ENCODE results near the gene KIAA1671. TPM values are rescaled to one million over a fixed set of nuclear protein-coding genes. Genes with fewer than 3 reads are reported as not detected.

Gene KIAA1671
- total RNA-seq, 4 donors from 2014 or later, result 20.9 to 41.8 (median 28.4) TPM

GRCh38 chr22:24926428-24926725 is 26.1 kb upstream of the KIAA1671 start:
- H3K4me3 ChIP-seq, result no peak overlapping the region
- no peak for ATAC-seq
- no peaks in the 10 kb centered on the region for H3K27me3 ChIP-seq
- H3K36me3 ChIP-seq, result peaks cover 0 to 24% of the 10 kb centered on the region in 2 donors
- no peaks in the 10 kb centered on the region for H3K4me1 ChIP-seq
- no peak for TF ChIP-seq EP300 (IDR thresholded peaks at IDR 0.05)
- no peak for TF ChIP-seq POLR2A (IDR thresholded peaks at IDR 0.05)
- TF ChIP-seq, protein P1, sequence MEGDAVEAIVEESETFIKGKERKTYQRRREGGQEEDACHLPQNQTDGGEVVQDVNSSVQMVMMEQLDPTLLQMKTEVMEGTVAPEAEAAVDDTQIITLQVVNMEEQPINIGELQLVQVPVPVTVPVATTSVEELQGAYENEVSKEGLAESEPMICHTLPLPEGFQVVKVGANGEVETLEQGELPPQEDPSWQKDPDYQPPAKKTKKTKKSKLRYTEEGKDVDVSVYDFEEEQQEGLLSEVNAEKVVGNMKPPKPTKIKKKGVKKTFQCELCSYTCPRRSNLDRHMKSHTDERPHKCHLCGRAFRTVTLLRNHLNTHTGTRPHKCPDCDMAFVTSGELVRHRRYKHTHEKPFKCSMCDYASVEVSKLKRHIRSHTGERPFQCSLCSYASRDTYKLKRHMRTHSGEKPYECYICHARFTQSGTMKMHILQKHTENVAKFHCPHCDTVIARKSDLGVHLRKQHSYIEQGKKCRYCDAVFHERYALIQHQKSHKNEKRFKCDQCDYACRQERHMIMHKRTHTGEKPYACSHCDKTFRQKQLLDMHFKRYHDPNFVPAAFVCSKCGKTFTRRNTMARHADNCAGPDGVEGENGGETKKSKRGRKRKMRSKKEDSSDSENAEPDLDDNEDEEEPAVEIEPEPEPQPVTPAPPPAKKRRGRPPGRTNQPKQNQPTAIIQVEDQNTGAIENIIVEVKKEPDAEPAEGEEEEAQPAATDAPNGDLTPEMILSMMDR (IDR thresholded peaks at IDR 0.05), result no peak
- no peak for TF ChIP-seq POLR2AphosphoS5 (IDR thresholded peaks at IDR 0.05)
- H3K27ac ChIP-seq, result no peak overlapping the region
- peaks cover 0 to 14% (median 0%) of the 10 kb centered on the region in 3 donors for H3K9me3 ChIP-seq
- WGBS, 2 donors (ENCODE audit: low coverage in 1 of 2), result 17 to 28% methylated on average over 3 of the region's 3 CpGs

DNA sequence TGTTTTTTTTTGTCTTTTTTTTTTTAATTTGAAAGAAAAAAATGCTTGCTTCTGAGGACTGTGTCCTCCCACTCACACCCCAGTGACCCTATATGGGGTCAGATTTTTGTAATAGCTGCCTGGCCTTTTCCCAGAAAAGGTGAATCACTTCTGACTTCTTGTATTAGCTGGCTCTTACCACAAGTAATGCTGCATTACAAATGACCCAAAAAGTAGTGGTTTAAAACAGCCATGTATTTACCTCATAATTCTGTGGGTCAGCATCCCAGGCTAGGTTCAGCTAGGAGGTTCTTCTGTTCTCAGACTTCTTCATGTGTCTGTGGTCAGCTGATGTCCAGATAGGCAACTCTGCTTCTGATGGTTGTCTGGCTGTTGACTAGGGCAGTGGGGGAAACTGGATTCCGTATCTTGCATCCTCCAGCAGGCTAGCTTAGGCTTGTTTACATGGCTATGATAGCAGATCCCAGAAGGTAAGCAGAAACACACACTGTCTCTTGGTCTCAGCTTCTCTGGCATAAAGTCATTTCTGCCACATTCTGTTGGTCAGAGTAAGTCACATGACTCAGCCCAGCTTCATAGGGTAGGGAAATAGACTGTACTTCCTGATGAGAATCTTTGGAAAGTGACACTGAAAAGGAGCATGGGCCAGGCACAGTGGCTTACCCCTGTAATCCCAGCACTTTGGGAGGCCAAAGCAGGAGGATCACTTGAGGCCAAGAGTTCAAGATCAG is 25.5 kb upstream of the KIAA1671 start:
- Histone ChIP-seq H3K36me3 (peaks cover 0 to 24% of the 10 kb centered on the region in 2 donors), H3K4me3 (no peak overlapping the region), H3K27ac (no peak overlapping the region), H3K27me3 (no peaks in the 10 kb centered on the region), H3K9me3 (peaks cover 0 to 14% (median 0%) of the 10 kb centered on the region in 3 donors), H3K4me1 (no peaks in the 10 kb centered on the region)
- WGBS, 2 donors (ENCODE audit: low coverage in 1 of 2), result 100% methylated on average over 1 of the region's 1 CpG; no CpG with 5 or more reads in 1 of the 2 donors
- TF ChIP-seq, protein P1 (IDR thresholded peaks at IDR 0.05), result no peak
- TF ChIP-seq POLR2A (IDR thresholded peaks at IDR 0.05) (no peak), POLR2AphosphoS5 (IDR thresholded peaks at IDR 0.05) (no peak), EP300 (IDR thresholded peaks at IDR 0.05) (no peak)
- ATAC-seq, result no peak

DNA sequence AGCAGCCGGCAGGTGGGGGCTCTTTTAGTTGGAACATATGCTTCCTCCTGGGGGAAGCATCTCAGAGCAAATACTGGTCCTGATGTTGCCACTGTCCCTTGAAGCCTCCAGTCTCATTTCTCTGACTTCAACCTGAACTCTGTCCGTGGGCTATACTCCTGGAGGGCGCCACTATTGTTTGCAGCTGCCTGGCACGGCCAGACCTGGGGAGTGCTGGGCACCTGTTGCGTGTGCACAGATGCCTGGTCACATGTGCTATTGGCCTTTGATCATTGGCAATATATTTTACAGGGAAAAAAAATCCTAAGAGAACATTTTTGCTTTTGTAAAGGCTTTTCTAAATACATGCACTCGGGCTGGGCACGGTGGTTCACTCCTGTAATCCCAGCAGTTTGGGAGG is 24.2 kb upstream of the KIAA1671 start:
- ATAC-seq, result no peak
- Histone ChIP-seq H3K36me3 (peaks cover 0 to 24% of the 10 kb centered on the region in 2 donors), H3K27ac (no peak overlapping the region), H3K27me3 (no peaks in the 10 kb centered on the region), H3K9me3 (peaks cover 0 to 14% (median 0%) of the 10 kb centered on the region in 3 donors), H3K4me3 (no peak overlapping the region), H3K4me1 (no peaks in the 10 kb centered on the region)
- TF ChIP-seq POLR2AphosphoS5 (IDR thresholded peaks at IDR 0.05) (no peak), EP300 (IDR thresholded peaks at IDR 0.05) (no peak), POLR2A (IDR thresholded peaks at IDR 0.05) (no peak)
- TF ChIP-seq, protein P1 (IDR thresholded peaks at IDR 0.05), result no peak
- WGBS, 2 donors (ENCODE audit: low coverage in 1 of 2), result 77 to 83% methylated on average over 1 to 6 of the region's 7 CpGs

GRCh38 chr22:24930678-24931077 is 21.8 kb upstream of the KIAA1671 start:
- TF ChIP-seq POLR2AphosphoS5 (IDR thresholded peaks at IDR 0.05) (no peak), POLR2A (IDR thresholded peaks at IDR 0.05) (no peak), EP300 (IDR thresholded peaks at IDR 0.05) (no peak)
- TF ChIP-seq, protein P1 (IDR thresholded peaks at IDR 0.05), result no peak
- Histone ChIP-seq H3K27me3 (no peaks in the 10 kb centered on the region), H3K27ac (no peak overlapping the region), H3K9me3 (peaks cover 0 to 14% (median 0%) of the 10 kb centered on the region in 3 donors), H3K4me3 (no peak overlapping the region), H3K36me3 (peaks cover 0 to 5% of the 10 kb centered on the region in 2 donors), H3K4me1 (no peaks in the 10 kb centered on the region)
- no peak for ATAC-seq
- 83% methylated on average over 1 to 3 of the region's 3 CpGs for WGBS, 2 donors (ENCODE audit: low coverage in 1 of 2)

DNA sequence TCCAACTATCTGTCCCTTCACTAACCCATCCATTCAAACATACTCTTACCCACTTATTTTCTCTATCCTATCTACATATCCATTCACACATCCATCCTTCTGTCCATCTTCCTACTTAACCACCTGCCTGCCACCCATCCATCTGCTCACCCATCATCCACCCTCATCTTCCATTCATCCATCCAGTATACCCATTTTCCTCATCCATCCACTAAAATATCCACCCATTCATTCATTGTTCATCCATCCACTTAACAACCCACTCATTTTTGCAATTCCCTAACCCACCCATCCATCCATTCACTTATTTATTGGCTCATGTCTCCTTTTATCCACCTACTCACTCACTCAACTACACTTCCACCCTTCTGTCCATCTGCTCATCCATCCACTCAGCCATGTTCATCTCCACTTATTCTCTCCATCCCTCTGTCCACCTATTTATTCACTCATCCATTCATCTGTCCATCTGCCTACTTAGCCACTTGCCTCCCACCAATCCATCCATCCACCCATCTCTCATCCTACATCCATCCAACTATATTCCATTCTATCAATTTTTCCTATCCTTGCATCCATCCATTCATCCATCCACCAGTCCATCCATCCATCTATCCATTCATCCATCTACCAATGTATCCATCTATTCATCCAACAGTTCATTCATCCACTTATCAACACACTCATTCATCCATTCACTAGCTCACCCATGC is 16.6 kb upstream of the KIAA1671 start:
- H3K36me3 ChIP-seq, result no peaks in the 10 kb centered on the region
- TF ChIP-seq, protein P1 (IDR thresholded peaks at IDR 0.05), result no peak
- TF ChIP-seq POLR2A (IDR thresholded peaks at IDR 0.05) (no peak), EP300 (IDR thresholded peaks at IDR 0.05) (no peak), POLR2AphosphoS5 (IDR thresholded peaks at IDR 0.05) (no peak)

More for the DNA sequence above, 16.6 kb upstream of the KIAA1671 start:
- H3K4me1 ChIP-seq, result no peaks in the 10 kb centered on the region
- H3K4me3 ChIP-seq, result no peak overlapping the region
- no peaks in the 10 kb centered on the region for H3K9me3 ChIP-seq
- no peaks in the 10 kb centered on the region for H3K27me3 ChIP-seq
- no peak for ATAC-seq
- no peak overlapping the region for H3K27ac ChIP-seq

Measured in gastroesophageal sphincter (tissue), 4 donors.